ENCODE measurements around the gene PPIL6.

The PPIL6 gene

DNA sequence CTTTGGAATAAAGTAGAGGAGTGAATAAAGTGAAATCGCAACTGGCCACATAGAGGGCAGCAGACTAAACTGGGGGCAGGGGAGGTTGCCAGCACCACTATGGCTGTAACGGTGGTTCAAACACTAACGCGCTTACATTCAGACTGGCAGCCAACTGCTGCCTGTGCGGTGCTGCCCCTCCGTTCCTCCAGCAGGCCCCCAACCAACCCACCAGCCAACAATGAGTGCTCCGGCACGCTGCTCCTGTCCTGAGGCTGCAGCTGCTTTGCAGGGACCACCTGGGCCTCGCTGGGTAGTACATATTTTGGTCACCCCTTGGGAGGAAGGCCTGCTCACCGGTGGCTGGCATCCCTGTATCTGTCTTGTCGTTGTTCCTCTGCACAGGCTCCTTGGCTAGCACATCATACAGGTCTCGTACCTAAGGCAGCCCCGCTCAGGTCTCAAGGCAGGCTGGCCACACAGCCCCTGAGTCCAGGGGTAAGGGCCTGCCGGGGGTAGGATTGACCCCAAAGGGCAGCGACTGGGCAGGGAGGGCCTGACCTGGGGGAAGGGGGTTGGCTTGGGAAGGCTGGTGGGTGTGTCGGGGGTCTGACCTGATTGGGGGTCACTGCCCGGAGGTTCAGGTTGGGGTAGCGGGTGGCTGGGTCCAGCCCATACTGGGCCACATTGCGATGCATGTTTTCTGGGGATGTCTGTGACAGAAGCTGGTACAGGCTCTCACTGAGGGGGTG lies 8.8 kb upstream of the PPIL6 start:
- no peak for DNase-seq (ENCODE audit: low spot score)

DNA sequence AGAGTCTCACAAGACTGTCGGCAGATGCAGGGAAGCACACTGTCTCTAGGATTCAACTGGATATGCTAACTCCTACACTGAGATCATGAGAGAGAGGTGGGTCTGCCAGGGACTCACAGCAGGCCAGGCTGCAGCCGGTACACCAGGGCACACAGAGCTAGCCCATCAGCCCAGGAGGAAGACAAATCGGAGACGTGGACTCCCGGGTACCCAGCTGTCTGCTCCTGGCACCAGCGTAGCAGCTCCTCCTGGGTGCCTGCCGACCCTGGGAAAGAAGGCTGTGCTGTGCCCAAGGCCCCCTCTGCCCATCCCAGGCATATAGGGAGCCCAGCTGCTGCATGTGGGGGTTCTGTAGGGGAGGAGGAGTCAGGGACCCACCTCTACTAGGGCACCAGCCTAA lies 8.2 kb upstream of the PPIL6 start:
- DNase-seq (ENCODE audit: low spot score), result no peak

DNA sequence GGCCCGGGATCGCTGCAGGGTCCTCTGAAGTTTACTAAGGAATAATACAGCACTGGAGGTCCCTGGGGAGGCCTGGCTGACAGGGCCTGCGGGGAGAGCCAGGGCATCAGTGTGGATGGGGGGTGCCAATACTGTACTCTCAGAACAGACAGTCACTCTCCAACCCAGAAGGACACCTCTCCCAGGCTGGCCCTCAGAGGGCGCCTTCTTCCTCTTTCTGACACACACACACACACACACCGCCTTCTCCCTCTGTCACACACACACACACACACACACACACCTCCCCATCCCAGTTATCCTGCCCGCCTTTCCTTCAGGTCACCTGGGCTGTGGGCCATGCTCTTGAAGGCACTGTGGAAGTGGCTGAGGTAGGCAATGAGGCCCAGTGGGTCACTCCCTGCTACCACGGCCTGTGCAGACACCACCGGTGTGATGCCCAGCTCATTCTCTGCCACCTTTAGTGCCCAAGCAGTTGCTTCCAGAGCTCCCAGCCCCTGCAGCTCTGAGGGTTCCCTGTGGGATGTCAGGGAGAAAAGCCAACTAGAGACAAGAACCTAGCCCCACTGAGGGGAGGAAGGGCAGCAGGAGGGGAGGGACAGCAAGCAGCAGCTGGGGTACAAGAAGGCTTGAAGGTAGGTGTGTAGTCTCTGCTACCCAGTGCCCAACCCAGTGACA lies 7.6 kb upstream of the PPIL6 start:
- peak; percentile 14 for DNase-seq (ENCODE audit: low spot score)

DNA sequence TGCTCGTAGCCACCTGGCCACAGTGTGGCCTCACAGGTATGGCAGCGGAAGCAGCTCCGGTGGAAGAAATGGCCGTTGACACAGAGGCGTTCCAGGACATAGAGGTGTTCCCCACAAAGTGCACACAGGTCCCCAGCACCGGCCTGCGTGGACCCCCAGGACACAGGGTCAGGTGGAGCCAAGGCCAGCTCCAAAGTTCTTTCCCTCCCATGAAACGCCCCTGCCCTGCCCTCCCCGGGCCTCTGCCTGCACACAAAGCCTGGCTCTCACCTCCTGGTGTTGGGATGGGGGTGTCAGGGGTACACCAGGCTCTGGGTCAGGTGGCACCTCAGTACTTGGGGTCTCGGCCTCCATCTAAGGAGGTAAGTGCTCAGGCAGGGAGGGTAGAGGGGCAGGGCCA lies 6.7 kb upstream of the PPIL6 start:
- DNase-seq (ENCODE audit: low spot score), result no peak

DNA sequence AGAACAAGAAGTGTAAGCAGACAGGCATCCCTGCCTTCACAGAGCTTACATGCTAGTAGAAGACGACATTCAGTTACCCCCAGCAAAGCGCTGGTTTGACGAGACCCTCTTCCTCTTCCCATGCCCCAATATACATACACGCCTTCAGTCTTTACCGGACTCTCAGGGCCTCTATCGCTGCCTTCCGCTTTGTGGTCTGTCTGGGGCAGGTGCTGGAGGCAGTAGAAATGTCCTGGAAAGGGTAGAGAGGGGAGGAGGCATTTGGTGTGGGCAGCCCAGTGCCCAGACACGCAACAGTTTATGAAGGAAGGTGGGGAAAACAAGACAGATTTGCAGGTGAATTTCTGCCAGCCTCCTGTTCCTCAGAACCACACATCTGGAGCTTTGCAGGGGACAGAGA lies 6.1 kb upstream of the PPIL6 start:
- no peak for DNase-seq (ENCODE audit: low spot score)

DNA sequence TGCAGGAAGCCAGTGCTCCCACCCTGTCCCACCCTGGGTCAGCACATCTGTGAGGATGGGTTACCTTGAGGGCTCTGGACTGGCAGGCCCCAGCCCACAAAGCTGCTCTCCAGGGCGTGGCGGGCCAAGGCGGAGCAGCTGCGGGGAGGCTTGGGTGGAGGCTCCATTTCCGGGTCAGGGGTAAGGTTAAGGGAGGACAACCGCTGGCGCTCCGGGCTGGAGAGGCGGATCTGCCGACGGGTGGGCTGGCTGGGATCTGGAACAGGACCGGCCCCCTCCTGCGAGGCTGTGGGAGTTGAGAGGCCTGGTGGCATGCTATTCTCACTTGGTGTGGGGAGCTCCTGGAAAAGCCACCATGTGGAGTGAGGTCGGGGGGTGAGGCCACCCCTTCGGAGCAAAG lies 5.6 kb upstream of the PPIL6 start:
- no peak for DNase-seq (ENCODE audit: low spot score)

DNA sequence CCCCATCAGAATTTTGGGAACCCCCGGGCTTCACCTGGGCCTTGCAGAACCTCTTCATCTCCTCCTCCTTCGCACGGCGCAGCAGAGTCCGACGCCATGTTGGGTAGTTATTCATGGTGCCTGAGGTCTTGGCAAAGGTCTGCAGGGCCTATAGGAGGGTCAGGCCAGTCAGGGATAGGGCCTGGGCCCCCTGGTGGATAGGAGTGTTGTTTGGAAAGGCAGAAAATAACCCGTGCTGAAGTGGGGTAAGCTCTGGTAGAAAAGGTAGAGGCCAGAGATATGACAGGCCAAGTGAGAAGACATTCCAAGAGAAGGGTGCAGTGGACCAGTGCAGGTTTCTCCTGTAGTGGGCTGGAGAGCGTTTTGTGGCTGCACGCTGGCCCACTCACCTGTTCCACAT lies 5.0 kb upstream of the PPIL6 start:
- no peak for DNase-seq (ENCODE audit: low spot score)

DNA sequence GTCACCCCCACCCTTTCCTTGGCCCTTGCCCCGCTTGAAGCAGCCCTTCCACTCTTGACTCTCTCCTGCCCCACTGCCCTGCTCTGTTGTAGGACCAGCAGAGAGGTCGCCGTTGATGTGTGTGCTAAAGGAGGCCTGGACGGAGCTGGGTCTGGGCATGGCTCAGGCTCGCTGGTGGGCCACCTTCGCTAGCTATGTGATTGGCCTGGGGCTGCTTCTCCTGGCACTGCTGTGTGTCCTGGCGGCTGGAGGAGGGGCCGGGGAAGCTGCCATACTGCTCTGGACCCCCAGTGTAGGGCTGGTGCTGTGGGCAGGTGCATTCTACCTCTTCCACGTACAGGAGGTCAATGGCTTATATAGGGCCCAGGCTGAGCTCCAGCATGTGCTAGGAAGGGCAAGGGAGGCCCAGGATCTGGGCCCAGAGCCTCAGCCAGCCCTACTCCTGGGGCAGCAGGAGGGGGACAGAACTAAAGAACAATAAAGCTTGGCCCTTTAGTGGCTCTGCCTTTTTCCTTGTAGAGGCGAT lies 3.1 kb upstream of the PPIL6 start:
- DNase-seq (ENCODE audit: low spot score), result no peak

DNA sequence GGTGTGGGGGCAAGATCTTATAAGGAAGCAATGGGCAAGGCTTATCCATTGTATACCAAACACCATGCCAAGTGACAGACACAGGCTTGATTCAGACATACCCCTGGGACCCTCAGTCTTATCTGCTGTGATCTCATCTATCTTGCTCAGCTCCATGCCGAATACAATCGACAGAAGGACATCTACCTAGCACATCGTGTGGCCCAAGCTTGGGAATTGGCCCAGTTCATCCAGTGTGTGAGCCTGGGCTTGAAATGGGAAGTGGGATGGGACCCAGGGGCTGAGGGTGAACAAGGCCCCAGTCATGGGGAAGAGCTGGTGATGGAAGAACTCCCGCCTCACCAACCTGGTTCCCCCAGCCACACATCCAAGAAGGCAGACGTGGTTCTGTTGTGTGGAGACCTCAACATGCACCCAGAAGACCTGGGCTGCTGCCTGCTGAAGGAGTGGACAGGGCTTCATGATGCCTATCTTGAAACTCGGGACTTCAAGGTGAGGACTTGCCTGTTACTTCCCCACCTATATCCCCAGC lies 2.0 kb upstream of the PPIL6 start:
- no peak for DNase-seq (ENCODE audit: low spot score)

DNA sequence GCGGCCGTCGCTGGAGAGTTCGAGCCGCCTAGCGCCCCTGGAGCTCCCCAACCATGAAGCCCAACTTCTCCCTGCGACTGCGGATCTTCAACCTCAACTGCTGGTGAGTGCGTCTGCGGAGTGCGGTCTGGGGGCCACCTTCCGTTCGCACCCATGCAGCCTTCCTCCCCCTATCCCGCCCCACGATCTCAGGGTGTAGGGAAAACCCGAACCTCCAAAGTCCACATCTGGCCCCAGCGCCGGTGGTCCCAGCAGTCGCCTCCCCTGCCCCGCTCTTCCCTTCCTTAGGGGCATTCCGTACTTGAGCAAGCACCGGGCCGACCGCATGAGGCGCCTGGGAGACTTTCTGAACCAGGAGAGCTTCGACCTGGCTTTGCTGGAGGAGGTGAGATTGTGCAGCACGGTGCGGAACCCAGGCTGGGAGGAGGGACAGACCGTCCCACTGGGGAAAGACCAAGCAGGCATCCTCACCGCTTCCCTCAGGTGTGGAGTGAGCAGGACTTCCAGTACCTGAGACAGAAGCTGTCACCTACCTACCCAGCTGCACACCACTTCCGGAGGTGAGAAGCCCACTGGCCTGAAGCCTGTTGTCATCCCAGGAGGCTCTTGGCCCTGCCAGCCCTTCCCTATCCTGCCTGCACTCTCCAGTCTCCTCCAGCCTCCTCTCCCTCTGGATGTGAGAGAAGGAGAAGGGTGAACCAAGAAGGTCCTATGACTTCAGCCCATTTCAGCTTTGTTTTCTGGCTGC lies 815 bp upstream of the PPIL6 start:
- peak; percentile 73 for DNase-seq (ENCODE audit: low spot score)

DNA sequence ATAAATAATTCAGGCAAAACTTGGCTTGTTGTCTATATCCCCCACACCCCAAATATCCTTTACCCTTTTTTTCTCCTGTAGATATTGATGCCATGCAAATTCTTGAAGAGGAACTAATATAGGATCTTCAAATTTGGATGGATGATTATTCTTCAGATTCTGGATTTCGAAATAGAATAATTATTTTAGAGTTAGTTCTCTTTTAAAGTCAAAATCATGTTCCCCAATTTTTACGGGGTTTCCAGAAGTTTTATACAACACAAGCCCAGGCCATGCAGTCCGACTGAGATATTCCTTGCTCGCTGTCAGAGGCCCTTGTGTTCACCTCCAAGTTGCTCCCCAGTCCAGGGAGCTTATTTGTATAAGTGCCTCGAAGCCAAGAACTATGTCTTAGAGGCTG lies 4.4 kb downstream of the PPIL6 start:
- DNase-seq (ENCODE audit: low spot score), result no peak

DNA sequence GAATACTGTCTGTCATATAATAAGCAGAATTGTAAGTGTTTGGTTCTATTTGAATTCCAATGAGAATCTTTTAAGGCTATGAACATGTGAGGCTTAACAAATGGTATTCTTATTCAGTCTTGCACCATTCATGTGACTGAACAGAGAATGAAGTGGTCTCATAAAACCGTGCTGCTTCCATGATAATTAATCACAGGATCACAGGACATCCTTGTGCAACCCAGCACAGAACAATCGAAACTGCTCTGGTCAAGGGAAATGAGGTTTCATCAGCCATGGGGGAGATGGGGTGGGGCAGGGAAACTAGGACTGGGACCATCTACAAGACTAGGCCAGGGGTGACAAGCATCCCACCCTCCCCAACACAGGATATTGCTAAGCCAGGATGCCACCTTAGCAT lies 6.0 kb downstream of the PPIL6 start:
- no peak for DNase-seq (ENCODE audit: low spot score)

DNA sequence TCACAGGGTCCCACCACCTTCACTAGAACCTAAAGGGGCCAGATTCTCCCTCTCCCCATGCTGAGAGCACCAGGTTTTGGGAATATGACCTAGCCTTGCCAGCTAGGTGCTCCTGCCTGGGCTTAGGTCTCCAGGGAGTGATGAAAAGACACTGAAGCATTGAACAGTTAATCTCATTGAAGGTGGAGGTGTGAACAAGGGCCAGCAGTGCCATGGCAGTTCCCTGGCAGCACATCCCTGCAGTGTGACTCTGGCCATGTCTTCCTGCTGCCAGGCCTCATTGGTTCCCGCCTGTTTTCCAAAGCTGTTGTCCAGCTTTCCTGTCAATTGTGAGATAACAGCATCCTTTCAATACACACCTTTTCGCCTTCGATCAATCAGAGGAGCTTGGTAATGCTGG lies 10.9 kb downstream of the PPIL6 start:
- no peak for DNase-seq (ENCODE audit: low spot score)

DNA sequence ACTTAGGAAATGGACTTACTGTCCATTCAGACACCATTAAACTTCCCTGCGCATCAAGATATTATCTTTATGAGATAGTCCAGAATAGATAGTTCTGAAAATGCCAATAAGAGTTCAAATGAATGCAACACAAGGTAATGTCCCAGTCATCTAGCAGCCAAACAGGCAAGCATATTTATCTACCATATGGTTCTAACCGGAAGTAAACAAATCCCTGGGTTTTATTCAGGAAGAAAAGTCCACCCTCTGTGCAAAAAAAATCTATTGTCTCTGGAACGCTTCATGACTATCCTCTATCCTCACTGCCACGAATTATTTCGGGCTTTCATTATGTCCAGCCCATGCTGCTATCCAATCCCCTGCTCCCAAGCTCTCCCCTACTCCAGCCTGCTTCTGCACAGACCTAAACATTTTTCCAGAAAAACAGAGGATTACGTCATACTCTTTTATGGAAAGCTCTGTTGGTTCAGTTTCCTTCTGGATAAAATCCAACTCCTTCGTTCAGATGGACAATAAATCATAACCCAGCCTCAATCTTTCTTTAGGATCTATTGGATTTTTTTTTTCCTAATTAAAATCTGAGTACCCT lies 11.4 kb downstream of the PPIL6 start:
- no peak for DNase-seq (ENCODE audit: low spot score)

DNA sequence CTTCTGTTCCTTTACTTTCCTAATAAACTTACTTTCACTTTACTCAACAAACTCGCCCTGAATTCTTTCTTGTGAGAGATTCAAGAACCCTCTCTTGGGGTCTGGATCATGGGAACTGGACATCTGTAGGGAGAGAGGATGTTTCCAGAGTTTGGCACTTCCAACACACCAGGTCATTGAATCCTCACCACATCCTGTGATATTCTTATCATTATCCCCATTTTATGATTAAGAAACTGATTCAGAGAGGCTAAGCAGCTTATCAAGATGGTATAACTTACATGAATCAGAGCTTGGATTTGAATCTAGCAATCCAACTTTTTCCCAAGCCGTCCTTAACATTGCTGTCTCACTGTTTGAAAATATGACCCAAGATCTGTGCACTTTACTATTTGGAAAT lies 15.5 kb downstream of the PPIL6 start:
- DNase-seq (ENCODE audit: low spot score), result no peak

DNA sequence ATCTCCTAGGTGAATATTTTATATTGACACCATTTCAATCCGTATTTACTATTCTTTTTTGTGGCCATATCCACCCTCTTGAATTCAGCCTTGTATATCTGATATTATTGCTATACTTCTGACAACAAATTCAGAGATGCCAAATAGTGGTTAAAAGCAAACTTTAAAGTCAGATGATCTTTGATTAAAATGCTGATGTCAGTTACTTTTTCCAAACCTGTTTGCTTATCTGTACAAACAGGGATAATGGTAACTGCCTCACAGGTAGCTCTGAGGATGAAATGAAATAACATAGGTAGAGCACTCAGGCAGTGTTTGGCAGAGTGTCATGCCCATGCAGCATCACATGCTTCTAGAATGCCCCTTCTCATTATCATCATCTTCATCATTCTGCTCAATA lies 19.2 kb downstream of the PPIL6 start:
- no peak for DNase-seq (ENCODE audit: low spot score)

DNA sequence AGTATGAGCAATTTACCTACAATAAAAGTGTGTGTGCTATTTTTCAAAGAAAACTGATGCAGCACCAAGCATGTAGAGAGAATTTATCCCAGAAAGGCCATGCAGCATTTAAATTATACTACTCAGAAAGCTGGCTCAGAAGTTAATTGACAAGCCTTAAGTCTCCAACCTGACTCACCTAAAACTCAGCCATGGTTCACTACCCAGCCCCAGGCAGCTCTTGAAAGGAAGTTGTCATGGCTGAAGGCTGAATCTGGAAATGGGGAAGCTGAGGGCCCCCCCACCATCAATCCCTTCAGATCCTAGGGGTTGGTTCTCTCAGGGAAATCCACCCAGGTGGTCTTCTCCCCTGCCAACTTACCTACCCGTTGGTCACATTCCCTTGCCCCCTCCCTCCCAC lies 19.7 kb downstream of the PPIL6 start:
- DNase-seq (ENCODE audit: low spot score), result peak; percentile 82

DNA sequence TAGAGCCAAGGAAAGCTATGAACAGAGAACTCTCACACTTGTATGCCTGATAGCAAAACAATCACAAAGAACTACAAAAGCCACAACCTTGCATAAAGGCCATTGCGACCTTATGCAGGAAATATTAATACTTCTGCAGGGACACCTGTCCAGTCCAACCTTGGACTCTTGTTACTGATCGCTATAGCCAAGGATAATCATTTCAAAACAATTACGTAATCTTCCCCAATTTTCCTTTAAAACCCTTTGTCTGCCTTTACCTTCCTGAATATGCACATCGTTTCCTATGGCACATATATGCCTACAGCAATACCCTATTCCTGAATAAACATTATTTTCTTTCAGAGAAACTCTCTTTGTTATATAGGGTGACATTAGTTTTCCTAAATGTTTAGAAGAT lies 22.8 kb downstream of the PPIL6 start:
- DNase-seq (ENCODE audit: low spot score), result no peak

DNA sequence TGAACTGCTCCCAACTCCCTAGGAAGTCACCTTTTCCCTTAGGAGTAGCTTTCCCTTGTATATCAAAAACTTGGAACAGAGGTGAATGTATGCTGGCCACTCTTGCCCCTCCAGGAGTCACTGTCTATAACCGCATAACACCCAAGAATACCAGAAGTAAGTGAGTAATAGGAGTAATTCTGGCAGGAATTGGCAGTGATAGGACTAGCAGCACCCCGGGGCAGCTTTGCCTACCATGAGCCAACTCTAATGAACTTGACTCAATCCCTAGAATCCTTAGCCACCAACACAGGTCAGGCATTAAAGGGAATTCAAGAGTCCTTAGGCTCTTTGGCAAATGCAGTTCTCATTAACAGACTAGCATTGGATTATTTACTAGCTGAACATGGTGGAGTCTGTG lies 29.4 kb downstream of the PPIL6 start:
- DNase-seq (ENCODE audit: low spot score), result no peak

DNA sequence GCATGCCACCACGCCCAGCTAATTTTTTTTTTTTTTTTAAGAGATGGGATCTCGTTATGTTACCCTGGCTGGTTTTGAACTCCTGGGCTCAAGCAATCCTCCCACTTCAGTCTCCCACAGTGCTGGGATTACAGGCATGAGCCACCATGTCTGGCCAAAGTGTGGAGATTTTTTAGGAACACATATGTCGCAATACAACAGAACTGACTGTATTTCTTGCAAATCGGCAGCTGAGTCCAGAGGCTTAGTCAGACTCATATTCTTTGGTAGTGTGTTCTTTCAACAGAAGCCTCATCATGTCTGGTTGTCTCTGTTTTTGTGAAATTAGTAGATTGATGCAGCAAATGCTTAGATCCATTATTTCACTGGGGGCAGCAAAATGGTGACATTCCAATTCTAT lies 34.2 kb downstream of the PPIL6 start:
- no peak for DNase-seq (ENCODE audit: low spot score)

DNA sequence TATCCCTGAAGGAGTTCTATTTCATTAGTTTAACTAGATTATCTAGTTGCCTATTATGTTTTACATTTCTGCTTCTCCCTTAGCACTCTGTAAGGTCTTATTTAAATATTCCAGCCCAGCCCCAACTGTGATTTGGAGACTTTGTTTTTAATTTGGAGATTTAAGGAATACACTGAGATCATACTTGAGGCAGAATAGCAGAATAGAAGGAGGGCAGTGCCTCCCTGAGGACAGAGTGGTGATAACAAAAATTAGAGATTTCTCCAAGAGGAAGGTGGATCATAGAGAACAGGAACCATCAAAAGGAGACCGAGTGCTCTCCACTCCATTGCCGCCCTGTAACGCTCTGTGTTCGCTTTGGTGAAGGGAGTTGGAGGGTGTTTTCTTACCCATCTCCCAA lies 43.4 kb downstream of the PPIL6 start:
- DNase-seq (ENCODE audit: low spot score), result no peak

DNA sequence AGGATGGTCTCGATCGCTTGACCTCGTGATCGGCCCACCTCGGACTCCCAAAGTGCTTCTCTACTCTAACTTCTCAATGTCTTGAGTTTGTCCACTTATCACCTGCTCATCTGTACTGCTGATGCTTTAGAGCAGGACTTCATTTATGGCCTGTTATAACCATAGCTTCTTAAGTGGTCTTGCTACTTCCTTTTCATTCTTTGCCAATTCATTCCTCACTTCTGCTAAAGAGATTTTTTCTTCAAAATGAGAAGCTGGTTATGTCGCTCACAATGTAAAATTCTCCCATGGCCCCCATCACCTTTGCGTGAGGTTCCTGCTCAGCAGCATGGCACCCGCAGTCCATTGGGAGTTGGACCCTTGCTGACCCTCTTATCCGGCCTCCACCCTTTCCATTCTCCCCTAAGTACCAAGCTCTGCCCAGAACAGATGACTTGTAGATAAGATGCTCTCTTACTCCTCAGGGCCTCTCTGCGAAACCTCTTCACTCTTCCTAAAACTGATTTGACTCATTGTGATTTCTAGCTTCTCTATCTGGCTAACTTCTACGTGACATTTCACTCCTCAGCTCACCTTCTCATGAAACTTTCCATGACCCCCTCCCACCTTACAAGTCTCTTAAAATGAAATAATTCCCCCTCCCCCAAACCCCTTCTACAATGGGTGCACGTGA lies 44.2 kb downstream of the PPIL6 start:
- no peak for DNase-seq (ENCODE audit: low spot score)
